DMS114 treated with DMSO at 0.1 percent for 48 hours (cell line): Measurements from ENCODE around the gene SNRPE.

Experiments
- DNase-seq: peaks from one replicate; lab custom pipeline; 2025; ENCODE audit not compliant: unreplicated experiment; lab: John Stamatoyannopoulos, UW

The SNRPE gene

GRCh38 chr1:203878422-203878821 is 17.0 kb downstream of the SNRPE start:
- DNase-seq = no peak

DNA sequence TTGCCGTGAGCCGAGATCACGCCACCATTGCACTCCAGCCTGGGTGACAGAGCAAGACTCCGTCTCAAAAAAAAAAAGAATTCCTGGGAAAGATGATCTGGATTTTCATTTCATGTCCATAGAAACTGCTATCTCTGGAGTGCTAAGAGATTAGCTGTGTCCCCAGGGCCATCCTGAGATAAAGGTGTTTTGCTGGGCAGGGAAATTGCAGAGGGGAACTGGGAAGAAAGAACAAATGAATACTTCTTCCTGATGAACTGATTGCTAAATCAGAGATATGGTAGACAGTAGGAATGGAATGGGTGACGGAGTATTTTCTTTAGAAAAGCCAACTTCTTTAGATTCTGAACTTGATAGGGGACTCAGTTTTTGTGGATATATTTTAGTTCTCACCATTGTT is 19.2 kb downstream of the SNRPE start:
- no peak for DNase-seq

DNA sequence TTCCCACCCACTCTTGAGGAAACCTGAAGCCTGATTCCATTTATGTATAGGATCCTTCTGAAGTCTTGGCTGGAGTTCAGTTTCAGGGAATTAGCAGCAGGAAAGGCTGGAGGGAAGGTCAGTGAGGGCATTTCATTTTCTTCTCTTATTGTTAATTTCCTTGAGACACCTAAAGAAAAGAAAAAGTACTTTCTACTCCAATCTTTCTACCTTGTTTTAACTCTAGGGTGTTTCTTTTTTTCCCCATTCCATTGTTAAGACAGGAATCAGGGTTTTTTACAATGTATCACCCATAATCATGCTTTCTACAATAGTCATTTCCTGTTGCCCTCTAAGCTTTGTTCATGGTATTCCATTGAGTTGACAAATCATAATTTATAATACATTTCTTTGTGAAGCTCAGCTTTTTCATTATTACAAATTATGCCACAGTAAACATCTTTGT is 27.4 kb downstream of the SNRPE start:
- no peak for DNase-seq

DNA sequence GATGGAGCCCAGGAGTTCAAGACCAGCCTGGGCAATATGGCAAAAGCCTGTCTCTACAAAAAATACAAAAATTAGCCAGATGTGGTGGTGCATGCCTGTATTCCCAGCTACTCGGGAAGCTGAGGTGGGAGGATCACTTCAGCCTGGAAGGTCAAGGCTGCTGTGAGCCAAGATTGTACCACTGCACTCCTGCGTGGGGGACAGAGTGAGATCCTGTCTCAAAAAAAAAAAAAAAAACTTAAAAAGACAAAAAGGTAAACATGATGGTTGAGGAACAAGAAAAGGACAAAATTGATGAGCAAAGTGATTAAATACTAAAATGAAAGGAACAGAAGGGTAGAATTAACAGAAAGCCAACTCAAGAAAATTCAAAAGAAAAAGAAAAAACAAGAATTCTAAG is 30.6 kb downstream of the SNRPE start:
- DNase-seq = no peak

DNA sequence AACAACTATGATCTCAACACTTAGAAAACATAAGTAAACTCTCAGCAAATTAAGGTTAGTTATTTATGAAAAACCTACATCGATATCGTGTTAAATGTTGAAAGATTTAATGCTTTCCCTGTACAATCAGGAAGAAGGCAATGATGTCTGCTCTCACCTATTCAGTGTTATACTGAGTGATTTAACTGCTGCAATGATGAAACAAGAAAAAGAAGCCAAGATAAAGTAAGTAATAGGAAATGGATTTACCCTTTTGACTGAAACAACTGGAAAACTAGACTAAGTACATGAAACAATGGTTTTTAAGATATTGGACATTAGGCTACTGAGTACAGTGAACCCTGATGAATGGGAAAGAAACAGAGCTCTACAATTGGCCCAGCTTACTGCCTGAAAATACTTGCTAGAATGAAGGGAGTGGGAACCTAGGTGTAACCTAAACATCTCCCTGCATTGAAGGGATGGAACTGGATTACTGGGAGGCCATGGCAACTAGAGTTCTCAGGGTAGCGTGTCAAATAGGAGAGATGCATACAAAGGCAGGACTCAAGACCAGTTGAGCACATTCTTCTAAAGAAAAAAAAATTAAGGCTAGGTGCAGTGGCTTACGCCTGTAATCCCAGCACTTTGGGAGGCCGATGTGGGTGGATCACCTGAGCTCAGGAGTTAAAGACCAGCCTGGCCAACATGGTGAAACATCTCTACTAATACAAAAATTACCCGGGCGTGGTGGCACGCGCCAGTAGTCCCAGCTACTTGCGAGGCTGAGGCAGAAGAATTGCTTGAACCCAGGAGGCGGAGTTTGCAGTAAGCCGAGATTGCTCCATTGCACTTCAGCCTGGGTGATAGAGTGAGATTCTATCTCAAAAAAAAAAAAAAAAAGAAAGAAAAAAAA is 37.3 kb downstream of the SNRPE start:
- DNase-seq = no peak

GRCh38 chr1:203899353-203899716 is 37.9 kb downstream of the SNRPE start:
- no peak for DNase-seq

DNA sequence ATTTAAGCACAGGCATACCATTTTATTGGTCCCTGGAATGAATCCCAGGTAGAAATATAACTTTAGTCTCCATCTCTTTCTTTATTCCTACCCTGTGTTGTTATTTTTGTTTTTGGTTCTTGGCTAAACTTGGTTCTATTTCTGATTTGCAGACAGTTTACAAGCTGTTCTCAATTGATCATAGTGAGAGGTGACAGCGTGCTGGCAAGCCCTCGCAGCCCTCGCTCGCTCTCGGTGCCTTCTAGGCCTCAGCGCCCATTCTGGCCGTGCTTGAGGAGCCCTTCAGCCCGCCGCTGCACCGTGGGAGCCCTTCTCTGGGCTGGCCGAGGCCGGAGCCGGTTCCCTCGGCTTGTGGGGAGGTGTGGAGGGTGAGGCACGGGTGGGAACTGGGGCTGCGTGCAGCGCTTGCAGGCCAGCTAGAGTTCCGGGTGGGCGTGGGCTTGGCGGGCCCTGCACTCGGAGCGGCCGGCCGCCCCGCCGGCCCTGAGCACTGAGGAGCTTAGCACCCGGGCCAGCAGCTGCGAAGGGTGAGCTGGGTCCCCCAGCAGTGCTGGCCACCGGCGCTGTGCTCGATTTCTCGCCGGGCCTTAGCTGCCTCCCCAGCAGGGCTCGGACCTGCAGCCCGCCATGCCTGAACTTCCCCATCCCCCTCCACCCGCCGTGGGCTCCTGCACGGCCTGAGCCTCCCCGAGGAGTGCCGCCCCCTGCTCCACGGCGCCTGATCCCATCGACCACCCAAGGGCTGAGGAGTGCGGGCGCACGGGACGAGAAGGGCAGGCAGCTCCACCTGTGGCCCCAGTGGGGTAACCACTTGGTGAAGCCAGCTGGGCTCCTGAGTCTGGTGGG is 38.7 kb downstream of the SNRPE start:
- DNase-seq = no peak

- no peak for DNase-seq
These were observed 40.2 kb downstream of the SNRPE start for GRCh38 chr1:203901581-203901980.

GRCh38 chr1:203905275-203905674 is 43.9 kb downstream of the SNRPE start:
- DNase-seq = no peak

- no peak for DNase-seq
These were observed 45.5 kb downstream of the SNRPE start for GRCh38 chr1:203906932-203907331.

DNA sequence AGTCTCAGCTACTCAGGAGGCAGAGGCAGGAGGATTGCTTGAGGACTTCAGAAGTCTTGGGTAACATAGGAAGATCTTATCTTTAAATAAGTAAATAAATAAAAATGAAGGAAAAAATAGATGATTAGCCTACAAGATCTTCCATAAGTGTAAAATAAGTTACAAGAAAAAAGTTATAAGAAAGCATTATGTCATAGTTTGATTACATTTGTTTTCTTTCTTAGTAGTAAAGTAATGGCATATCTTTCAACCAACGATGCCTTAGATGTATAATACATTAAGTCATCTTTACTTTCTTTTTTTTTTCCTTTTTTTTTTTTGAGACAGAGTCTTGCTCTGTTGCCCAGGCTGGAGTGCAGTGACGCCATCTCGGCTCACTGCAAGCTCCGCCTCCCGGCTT is 46.5 kb downstream of the SNRPE start:
- no peak for DNase-seq

- no peak for DNase-seq
These were observed 50.4 kb downstream of the SNRPE start for GRCh38 chr1:203911806-203912205.

DNA sequence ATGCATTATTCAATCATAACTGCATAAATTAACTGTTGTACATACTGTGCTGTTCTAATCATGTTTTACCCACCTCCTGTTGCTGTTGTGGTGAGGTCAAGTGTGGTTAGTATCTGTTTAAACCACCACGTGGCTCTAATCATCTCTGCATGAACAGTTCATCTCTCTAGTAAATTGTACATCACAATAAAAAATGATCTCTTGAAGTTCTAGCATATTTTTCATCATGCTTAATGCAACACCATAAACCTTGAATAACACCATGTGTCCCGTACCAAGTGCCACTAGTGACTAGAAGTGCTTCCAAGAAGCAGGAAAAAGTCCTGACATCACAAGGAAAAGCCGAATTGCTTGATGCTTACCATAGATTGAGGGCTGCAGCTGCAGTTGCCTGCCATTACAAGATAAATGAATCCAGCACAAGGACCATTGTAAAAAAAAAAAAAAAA is 51.7 kb downstream of the SNRPE start:
- no peak for DNase-seq

GRCh38 chr1:203914292-203914691 is 52.9 kb downstream of the SNRPE start:
- DNase-seq = no peak

DNA sequence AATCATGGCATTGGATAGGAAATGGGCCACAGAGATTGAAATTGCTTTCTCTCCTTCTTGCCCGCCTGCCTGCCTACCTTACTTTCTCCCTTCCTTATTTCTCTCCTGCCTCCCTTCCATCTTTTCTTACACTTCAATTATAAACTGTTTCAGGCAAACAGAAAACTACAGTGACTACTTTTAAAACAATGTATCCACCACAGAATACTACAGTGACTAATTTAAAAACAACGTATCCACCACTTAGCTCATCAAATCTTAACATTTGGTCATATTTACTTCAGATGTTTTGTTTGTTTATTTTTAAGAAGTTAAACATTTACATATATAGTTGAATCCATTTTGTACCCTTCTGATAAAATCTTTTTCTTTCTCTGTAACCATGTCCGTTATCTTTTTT is 54.4 kb downstream of the SNRPE start:
- no peak for DNase-seq

DNA sequence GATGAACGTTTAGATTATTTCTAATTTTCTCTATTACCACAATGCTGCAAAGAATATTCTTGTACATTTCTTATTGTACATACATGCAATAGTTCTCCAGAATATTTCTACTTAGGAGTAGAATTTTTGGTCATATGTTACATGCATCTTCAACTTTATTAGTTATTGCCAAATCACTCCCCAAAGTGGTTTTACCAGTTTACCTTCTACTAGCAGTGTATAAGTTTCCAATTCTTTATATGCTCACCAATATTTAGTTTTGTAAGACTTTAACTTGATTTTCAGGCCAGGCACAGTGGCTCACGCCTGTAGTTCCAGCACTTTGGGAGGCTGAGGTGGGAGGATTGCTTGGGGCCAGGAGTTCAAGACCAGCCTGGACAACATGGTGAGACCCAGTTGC is 55.4 kb downstream of the SNRPE start:
- no peak for DNase-seq
